Cardiac muscle cell (in vitro differentiated cells and primary cell): ENCODE data around the gene MACROD2. TPM values are rescaled to one million over a fixed set of nuclear protein-coding genes. Genes with fewer than 3 reads are reported as not detected.

Experiments used
- DNase-seq, 2 donors: peaks; one replicate each; pipeline versions ENCODE4 v3.0.0 to v3.0.0-alpha.2; 2010 to 2017; ENCODE audit warnings: low read depth in 1 of 2, low spot score in 1 of 2
- H3K27ac ChIP-seq: fragments of 200-600 bp; sonication (generic); 2 replicates; pipeline ENCODE4 v1.5.1; 2016
- H3K27me3 ChIP-seq: fragments of 200-600 bp; sonication (generic); 2 replicates; pipeline ENCODE4 v1.6.0; 2016; ENCODE audit warnings: control low read depth
- H3K36me3 ChIP-seq: fragments of 200-600 bp; sonication (generic); 2 replicates; pipeline ENCODE4 v1.5.1; 2016; ENCODE audit warnings: control low read depth
- H3K4me1 ChIP-seq: fragments of 200-600 bp; sonication (generic); 2 replicates; pipeline ENCODE4 v1.8.1; 2017; ENCODE audit warnings: low read depth, mild to moderate bottlenecking, mixed run types
- H3K4me3 ChIP-seq: fragments of 200-600 bp; sonication (generic); 2 replicates; pipeline ENCODE4 v1.5.1; 2016; ENCODE audit warnings: mild to moderate bottlenecking
- H3K9me3 ChIP-seq: fragments of 200-600 bp; sonication (generic); 2 replicates; pipeline ENCODE4 v1.5.1; 2017; ENCODE audit warnings: low read depth, mild to moderate bottlenecking, control low read depth
- polyA plus RNA-seq: library from polyadenylated mRNA; unstranded; fragments of >200 nt; fragmentation: Nextera tagmentation; extraction: Ambion mirVana; gene quantifications from 2 replicates; pipeline ENCODE4 v1.2.1, GENCODE V29; 2016
- total RNA-seq: library from RNA; depleted of rRNA; stranded (reverse); fragments of >200 nt; gene quantifications from 2 replicates; pipeline ENCODE4 v1.2.3, GENCODE V29; 2016
- TF ChIP-seq, protein P1 (sequence below): IDR thresholded peaks from 2 replicates; pipeline ENCODE4 v1.5.1; 2012; ENCODE audit warnings: low read depth, mild to moderate bottlenecking, low read length

Gene MACROD2
- total and polyA plus RNA-seq, 2 experiments from 2014 or later = 9.3 to 14.4 TPM

GRCh38 chr20:15865553-15865952 is 1870.2 kb downstream of the MACROD2 start:
- Histone ChIP-seq H3K9me3 (no peaks in the 10 kb centered on the region), H3K36me3 (no peaks in the 10 kb centered on the region), H3K27me3 (no peaks in the 10 kb centered on the region), H3K27ac (no peak overlapping the region), H3K4me3 (no peak overlapping the region), H3K4me1 (no peaks in the 10 kb centered on the region)
- DNase-seq = no peak
- TF ChIP-seq, protein P1, sequence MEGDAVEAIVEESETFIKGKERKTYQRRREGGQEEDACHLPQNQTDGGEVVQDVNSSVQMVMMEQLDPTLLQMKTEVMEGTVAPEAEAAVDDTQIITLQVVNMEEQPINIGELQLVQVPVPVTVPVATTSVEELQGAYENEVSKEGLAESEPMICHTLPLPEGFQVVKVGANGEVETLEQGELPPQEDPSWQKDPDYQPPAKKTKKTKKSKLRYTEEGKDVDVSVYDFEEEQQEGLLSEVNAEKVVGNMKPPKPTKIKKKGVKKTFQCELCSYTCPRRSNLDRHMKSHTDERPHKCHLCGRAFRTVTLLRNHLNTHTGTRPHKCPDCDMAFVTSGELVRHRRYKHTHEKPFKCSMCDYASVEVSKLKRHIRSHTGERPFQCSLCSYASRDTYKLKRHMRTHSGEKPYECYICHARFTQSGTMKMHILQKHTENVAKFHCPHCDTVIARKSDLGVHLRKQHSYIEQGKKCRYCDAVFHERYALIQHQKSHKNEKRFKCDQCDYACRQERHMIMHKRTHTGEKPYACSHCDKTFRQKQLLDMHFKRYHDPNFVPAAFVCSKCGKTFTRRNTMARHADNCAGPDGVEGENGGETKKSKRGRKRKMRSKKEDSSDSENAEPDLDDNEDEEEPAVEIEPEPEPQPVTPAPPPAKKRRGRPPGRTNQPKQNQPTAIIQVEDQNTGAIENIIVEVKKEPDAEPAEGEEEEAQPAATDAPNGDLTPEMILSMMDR = no peak

DNA sequence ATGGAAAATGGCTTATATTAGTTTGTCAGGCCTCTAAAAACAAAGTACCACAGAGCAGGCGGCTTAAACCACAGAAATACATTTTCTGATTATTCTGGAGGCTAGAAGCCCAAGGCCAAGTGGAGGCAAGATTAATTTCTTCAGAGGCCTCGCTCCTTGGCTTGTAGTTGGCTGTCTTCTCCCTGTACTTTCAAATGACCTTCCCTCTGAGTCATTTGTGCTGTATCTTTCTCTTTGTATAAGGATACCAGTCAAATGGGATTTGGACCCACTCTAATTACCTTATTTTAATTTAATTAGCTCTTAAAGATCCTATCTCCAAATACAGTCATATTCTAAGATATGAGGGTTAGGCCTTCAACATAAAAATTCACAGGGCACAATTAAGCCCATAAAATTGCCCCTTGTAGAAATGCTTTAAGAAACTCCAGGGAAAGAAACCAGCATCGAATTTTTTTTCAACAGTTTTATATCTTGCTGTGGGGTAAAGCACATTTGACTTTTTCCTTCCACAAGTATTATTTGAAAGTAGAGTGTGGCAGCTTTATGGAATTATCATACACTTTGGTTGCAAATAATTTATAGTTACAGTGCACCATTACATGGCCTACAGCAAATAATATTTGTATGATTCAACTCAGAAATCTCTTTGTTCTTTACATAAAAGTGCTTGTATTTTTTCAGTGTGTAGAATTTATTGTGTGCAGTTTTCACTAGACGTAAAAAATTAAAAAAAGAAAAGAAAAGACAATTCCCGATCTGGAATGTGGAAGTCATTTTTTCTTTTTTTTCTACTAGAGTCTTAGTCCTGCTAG is 1871.8 kb downstream of the MACROD2 start:
- Histone ChIP-seq H3K9me3 (no peaks in the 10 kb centered on the region), H3K4me3 (no peak overlapping the region), H3K27ac (no peak overlapping the region), H3K4me1 (no peaks in the 10 kb centered on the region), H3K36me3 (no peaks in the 10 kb centered on the region), H3K27me3 (no peaks in the 10 kb centered on the region)
- DNase-seq = no peak
- TF ChIP-seq, protein P1 = no peak

DNA sequence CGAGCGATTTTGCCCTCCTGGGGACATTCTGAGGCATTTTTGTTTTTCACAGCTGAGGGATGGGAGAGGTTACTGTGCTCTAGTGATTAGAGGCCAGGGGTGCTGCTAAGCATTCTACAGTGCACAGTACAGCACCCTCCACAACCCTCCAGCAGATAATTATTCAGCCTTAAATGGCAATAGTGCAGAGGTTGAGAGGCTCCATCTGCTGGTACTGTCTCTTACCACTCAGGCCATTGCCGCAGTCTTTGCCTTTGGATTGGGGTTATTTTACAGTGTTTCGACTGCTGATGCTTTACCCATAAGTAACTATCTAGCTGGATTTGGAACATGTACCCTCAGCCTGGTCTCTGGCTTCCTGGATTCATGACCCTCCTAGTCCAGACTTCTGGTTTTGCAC is 1872.6 kb downstream of the MACROD2 start:
- H3K27me3 ChIP-seq = no peaks in the 10 kb centered on the region
- no peak for DNase-seq
- no peaks in the 10 kb centered on the region for H3K36me3 ChIP-seq
- no peak overlapping the region for H3K27ac ChIP-seq
- no peaks in the 10 kb centered on the region for H3K4me1 ChIP-seq
- no peaks in the 10 kb centered on the region for H3K9me3 ChIP-seq
- H3K4me3 ChIP-seq = no peak overlapping the region
- TF ChIP-seq, protein P1 = no peak

DNA sequence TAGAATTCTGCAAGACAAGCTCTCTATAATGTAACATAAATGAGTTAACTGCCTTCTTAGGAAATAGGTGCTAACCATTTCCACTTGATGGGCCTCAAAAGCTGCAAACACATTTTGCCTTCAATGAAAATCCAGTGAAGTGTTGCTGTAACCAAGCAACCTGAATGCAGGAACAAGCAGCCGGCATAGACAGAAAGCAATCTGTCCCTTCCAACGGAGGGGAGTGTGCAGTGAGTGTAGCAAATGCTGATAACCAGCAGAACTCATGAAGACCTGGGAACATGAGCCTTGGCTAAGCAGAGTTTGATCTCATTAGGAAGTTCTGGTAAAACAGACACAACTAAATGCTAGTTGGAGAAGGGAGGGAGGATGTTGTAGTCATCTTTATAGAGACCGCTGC is 1880.1 kb downstream of the MACROD2 start:
- no peaks in the 10 kb centered on the region for H3K4me1 ChIP-seq
- TF ChIP-seq, protein P1 = no peak
- H3K27ac ChIP-seq = no peak overlapping the region
- H3K27me3 ChIP-seq = no peaks in the 10 kb centered on the region
- no peaks in the 10 kb centered on the region for H3K9me3 ChIP-seq
- H3K36me3 ChIP-seq = no peaks in the 10 kb centered on the region
- no peak for DNase-seq
- H3K4me3 ChIP-seq = no peak overlapping the region

GRCh38 chr20:15882553-15882952 is 1887.2 kb downstream of the MACROD2 start:
- Histone ChIP-seq H3K36me3 (no peaks in the 10 kb centered on the region), H3K4me1 (no peaks in the 10 kb centered on the region), H3K9me3 (no peaks in the 10 kb centered on the region), H3K4me3 (no peak overlapping the region), H3K27me3 (no peaks in the 10 kb centered on the region), H3K27ac (no peak overlapping the region)
- TF ChIP-seq, protein P1 = no peak
- no peak for DNase-seq
